OCI-LY1 (cell line): ENCODE results near the gene C20orf96.

Experiments used
- H2AFZ ChIP-seq: fragments of 200-600 bp; sonication (generic), shearing (Covaris generic); 2 replicates; pipeline ENCODE4 v1.6.0; 2014; ENCODE audit warnings: antibody characterized with exemption, mild to moderate bottlenecking, low read length
- H3F3A ChIP-seq: fragments of 200-600 bp; sonication (generic), shearing (Covaris generic); 2 replicates; pipeline ENCODE4 v1.6.0; 2014; ENCODE audit warnings: mild to moderate bottlenecking, antibody characterized with exemption, low read length, moderate library complexity; ENCODE audit not compliant: insufficient read depth
- H3K27ac ChIP-seq: fragments of 200-600 bp; sonication (generic); 2 replicates; pipeline ENCODE4 v1.5.1; 2014; ENCODE audit warnings: low read length, mixed run types, mild to moderate bottlenecking, low read depth; ENCODE audit not compliant: poor library complexity, severe bottlenecking
- H3K27me3 ChIP-seq: fragments of 200-600 bp; sonication (generic); 2 replicates; pipeline ENCODE4 v1.6.0; 2014; ENCODE audit warnings: antibody characterized with exemption, mild to moderate bottlenecking, low read length, moderate library complexity; ENCODE audit not compliant: insufficient read depth
- H3K36me3 ChIP-seq: fragments of 200-600 bp; sonication (generic); 2 replicates; pipeline ENCODE4 v1.6.1; 2014; ENCODE audit warnings: mild to moderate bottlenecking, antibody characterized with exemption, low read length, moderate library complexity, mixed read lengths; ENCODE audit not compliant: insufficient read depth
- H3K4me1 ChIP-seq: fragments of 200-600 bp; sonication (generic); 2 replicates; pipeline ENCODE4 v1.5.1; 2014; ENCODE audit warnings: mild to moderate bottlenecking, low read length, moderate library complexity; ENCODE audit not compliant: insufficient read depth, severe bottlenecking
- H3K4me2 ChIP-seq: fragments of 200-600 bp; sonication (generic), shearing (Covaris generic); 2 replicates; pipeline ENCODE4 v1.6.1; 2014; ENCODE audit warnings: low read length
- H3K4me3 ChIP-seq: fragments of 200-600 bp; sonication (generic); 2 replicates; pipeline ENCODE4 v1.5.1; 2014; ENCODE audit warnings: low read length, low read depth, mild to moderate bottlenecking, mixed read lengths; ENCODE audit not compliant: poor library complexity, severe bottlenecking
- H3K79me2 ChIP-seq: fragments of 200-600 bp; shearing (Covaris generic); 2 replicates; pipeline ENCODE4 v1.6.1; 2016; ENCODE audit warnings: mixed run types, low read length, mixed read lengths; ENCODE audit not compliant: insufficient read depth
- H3K9ac ChIP-seq: fragments of 200-600 bp; sonication (generic), shearing (Covaris generic); 2 replicates; pipeline ENCODE4 v1.6.1; 2014; ENCODE audit warnings: mild to moderate bottlenecking, low read length, mixed read lengths
- H3K9me2 ChIP-seq: fragments of 200-600 bp; sonication (generic), shearing (Covaris generic); 2 replicates; pipeline ENCODE4 v1.6.1; 2014; ENCODE audit warnings: low read depth, mild to moderate bottlenecking, low read length, mixed read lengths
- H3K9me3 ChIP-seq: fragments of 200-600 bp; shearing (Covaris generic); 2 replicates; pipeline ENCODE4 v1.6.1; 2014; ENCODE audit warnings: low read length, mixed read lengths
- H4K20me1 ChIP-seq: fragments of 200-600 bp; sonication (generic), shearing (Covaris generic); 2 replicates; pipeline ENCODE4 v1.6.0; 2016; ENCODE audit warnings: mild to moderate bottlenecking, low read length; ENCODE audit not compliant: insufficient read depth
- CTCF ChIP-seq: fragments of 200-600 bp; sonication (generic), shearing (Covaris generic); IDR thresholded peaks from 2 replicates; pipeline ENCODE4 v1.5.1; 2017; ENCODE audit warnings: mild to moderate bottlenecking, antibody characterized with exemption, low read length, moderate library complexity, mixed read lengths
- EZH2 ChIP-seq: fragments of 200-600 bp; sonication (generic), shearing (Covaris generic); IDR thresholded peaks from 2 replicates; pipeline ENCODE4 v1.8.0; 2017; ENCODE audit warnings: borderline replicate concordance, mixed run types, mild to moderate bottlenecking, antibody characterized with exemption, low read length, moderate library complexity, mixed read lengths

C20orf96 gene

GRCh38 chr20:242905-243304 is 47.6 kb downstream of the C20orf96 start:
- H3K4me1 ChIP-seq = no peaks in the 10 kb centered on the region
- TF ChIP-seq CTCF (no peak), EZH2 (no peak)
- no peaks in the 10 kb centered on the region for H3K27me3 ChIP-seq
- H3K36me3 ChIP-seq = no peaks in the 10 kb centered on the region; the same call in 1 of the 2 replicates
- no peak overlapping the region for H2AFZ ChIP-seq
- H3F3A ChIP-seq = no peaks in the 10 kb centered on the region
- no peaks in the 10 kb centered on the region for H3K9me3 ChIP-seq
- H3K4me2 ChIP-seq = no peak overlapping the region
- H4K20me1 ChIP-seq = no peaks in the 10 kb centered on the region
- no peaks in the 10 kb centered on the region for H3K79me2 ChIP-seq
- H3K4me3 ChIP-seq = no peak overlapping the region
- no peak overlapping the region for H3K27ac ChIP-seq
- no peaks in the 10 kb centered on the region for H3K9me2 ChIP-seq
- H3K9ac ChIP-seq = no peak overlapping the region

- H3K4me1 ChIP-seq = no peaks in the 10 kb centered on the region
- no peak overlapping the region for H2AFZ ChIP-seq
- H3F3A ChIP-seq = no peaks in the 10 kb centered on the region
- no peaks in the 10 kb centered on the region for H4K20me1 ChIP-seq
- no peaks in the 10 kb centered on the region for H3K9me2 ChIP-seq
- no peak overlapping the region for H3K9ac ChIP-seq
- no peaks in the 10 kb centered on the region for H3K9me3 ChIP-seq
- H3K27me3 ChIP-seq = no peaks in the 10 kb centered on the region; the same call in 1 of the 2 replicates
- TF ChIP-seq CTCF = no peak
- TF ChIP-seq EZH2 = no peak
- no peak overlapping the region for H3K4me2 ChIP-seq
- H3K4me3 ChIP-seq = no peak overlapping the region
- H3K27ac ChIP-seq = no peak overlapping the region
- H3K36me3 ChIP-seq = no peaks in the 10 kb centered on the region
- no peaks in the 10 kb centered on the region for H3K79me2 ChIP-seq
Measured at GRCh38 chr20:237929-238328, 52.6 kb downstream of the C20orf96 start.

- no peaks in the 10 kb centered on the region for H3K79me2 ChIP-seq
Measured at GRCh38 chr20:237489-237888, 53.1 kb downstream of the C20orf96 start.

More at GRCh38 chr20:237489-237888, 53.1 kb downstream of the C20orf96 start:
- Histone ChIP-seq H3K9ac (no peak overlapping the region), H3K4me3 (no peak overlapping the region), H3K4me1 (no peaks in the 10 kb centered on the region), H3F3A (no peaks in the 10 kb centered on the region), H3K9me3 (no peaks in the 10 kb centered on the region), H3K27me3 (no peaks in the 10 kb centered on the region; the same call in 1 of the 2 replicates), H4K20me1 (no peaks in the 10 kb centered on the region), H3K4me2 (no peak overlapping the region), H3K27ac (no peak overlapping the region), H3K9me2 (no peaks in the 10 kb centered on the region), H2AFZ (no peak overlapping the region), H3K36me3 (no peaks in the 10 kb centered on the region)
- TF ChIP-seq CTCF (no peak), EZH2 (no peak)
